SKM-1 (cell line): ENCODE measurements around the gene RFPL2.
"Not testable (repeated sequence)": the region's sequence is repeated elsewhere in the genome, so short reads cannot be mapped to it uniquely, and the experiment has no call there.

Experiments
- DNase-seq: peaks from one replicate; lab custom pipeline; 2025; ENCODE audit not compliant: unreplicated experiment; lab: John Stamatoyannopoulos, UW

The RFPL2 gene

DNA sequence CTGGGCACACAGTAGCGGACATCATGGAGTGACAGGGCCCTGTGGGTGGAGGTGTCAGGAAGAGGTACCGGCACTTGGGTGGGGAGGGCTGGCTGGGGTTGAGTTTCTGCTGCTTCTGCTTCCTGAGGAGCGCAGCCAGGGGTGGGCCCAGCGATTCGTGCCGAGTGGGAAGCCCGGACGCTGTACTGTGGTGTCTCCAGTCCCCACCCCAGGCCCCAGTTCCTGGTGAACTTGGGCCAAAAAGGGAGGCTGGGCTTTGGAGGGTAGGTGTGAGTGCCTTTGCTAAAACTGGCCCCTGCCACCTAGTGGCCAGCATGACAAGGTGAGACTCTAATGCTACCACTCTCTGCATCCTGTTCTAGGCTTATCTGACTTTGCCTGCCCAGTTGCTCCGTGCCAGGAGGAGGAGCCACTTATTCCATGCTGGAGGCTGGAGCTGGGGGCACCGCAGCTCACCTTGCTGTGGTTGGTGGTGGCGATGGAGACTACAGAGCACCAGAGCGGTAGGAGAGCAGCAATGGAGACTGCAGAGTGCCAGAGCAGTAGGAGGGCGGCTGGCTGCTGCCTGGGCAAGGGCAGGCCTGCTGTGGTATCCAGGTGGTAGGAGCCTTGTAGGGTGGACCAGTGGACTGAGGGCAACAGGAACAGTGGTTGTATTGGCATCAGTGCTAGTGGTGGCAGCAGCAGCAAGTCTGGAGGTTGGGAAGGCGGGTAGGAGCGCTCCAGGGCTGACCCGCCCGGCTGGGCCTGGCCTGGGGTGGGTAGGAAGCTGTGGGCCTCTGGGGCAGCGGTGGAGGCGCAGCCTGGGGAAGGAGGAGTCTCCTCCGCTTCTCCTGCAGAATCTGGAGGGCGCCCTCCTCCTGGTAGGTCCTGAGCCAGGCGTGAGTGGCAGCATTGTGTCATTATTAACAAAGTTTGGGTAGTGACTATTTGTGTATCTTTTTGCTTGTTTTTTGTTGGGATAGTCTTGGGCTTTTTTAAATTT lies 2.2 kb upstream of the RFPL2 start:
- DNase-seq: peak; percentile 20

DNA sequence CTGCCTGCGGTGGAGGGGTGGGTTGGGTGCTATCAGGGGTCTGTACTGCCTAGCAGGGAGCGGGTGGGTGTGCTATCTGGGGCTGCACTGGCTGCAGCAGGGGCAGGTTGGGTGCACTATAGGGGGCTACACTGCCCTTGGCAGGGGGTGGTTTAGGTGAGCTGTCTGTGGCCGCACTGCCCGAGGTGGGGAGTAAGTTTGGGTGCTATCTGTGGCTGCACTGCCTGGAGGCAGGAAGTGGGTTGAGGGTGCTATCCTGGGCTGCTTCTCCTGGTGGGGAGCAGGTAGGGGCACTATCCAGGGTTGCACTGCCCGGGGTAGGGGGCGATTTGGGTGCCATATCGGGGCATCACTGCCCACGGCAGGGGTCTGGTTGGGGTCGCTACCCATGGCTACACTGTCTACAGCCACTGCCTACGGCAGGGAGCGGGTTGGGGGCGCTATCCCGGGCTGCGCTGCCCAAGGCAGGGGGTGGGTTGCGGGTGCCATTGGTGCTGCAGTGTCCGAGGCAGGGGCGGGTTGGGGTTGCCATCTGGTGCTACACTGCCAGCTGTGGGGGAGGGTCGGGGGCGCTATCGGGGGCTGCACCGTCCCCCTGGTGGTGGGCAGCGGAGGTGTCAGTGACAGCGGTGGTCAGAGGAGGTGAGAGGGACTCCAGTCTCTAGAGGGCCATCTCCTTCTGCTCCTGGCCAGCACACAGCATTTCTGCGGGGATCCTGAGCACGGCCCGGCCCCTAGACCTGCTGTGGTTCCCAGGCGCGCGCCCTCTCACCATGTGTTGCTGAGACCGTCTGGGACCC lies 1.3 kb upstream of the RFPL2 start:
- no peak for DNase-seq

DNA sequence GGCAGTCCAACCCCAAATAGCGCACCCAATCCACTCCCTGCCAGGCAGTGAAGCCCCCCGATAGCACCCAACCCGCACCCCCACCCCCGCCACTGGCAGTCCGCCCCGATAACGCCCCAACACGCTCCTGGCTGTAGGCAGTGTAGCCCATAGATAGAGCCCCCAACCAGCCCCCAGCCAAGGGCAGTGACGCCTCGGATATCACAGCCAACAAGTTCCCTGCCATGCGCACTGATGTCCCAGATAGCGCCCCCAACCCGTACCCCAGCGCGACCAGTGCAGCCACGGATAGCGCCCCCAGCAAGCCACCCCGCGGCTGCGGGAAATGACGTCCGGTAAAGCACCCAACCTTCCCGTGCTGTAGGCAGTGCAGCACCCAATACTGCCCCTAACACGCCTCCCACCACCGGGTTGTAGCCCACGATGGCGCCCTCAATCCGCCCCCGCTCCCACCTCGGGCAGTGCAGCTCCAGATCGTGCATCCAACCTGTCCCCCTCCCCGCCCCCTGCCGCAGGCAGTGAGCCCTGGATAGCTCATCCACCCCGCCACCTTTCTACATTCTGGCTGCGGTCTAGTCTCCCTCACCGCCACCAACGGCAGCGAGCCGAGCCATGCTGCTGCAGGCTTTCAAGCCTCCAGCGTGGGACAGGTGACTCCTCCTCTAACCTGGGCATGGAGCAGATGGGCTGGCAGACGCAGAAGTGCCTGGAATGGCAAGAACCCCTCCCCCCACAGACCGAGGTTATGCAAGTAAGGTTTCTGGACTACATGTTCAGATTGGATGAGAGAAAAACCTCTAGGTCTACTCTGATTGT lies 625 bp downstream of the RFPL2 start:
- no peak for DNase-seq

DNA sequence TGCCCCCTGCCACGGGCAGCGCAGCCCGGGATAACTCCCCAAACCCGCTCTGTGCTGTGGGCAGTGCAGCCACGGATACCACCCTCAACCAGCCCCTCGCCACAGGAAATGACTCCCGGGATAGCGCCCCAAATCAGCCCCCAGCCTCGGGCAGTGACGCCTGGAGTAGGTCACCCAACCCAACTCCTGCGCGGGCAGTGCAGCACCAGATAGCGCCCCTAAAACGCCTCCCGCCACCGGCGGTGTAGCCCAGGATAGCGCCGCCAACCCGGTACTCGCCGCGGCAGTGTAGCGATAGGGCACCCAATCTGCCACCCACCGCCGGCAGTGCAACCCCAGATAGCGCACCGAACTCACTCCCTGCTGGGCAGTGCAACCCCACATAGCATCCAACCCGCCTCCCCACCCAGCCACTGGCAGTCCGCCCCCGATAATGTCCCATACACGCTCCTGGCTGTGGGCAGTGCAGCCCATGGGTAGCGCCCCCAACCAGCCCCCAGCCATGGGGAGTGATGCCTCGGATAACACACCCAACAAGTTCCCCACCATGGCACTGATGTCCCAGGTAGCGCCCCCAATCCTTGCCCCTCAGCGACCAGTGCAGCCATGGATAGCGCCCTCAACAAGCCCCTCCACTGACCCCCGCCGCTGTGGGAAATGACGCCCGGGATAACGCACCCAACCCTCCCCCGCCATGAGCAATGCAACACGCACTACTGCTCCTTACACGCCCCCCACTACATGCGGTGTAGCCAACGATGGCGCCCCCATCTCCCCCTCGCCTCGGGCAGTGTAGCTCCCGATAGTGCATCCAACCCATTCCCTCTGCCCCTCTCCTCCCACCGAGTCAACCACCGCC lies 1.5 kb downstream of the RFPL2 start:
- no peak for DNase-seq

DNA sequence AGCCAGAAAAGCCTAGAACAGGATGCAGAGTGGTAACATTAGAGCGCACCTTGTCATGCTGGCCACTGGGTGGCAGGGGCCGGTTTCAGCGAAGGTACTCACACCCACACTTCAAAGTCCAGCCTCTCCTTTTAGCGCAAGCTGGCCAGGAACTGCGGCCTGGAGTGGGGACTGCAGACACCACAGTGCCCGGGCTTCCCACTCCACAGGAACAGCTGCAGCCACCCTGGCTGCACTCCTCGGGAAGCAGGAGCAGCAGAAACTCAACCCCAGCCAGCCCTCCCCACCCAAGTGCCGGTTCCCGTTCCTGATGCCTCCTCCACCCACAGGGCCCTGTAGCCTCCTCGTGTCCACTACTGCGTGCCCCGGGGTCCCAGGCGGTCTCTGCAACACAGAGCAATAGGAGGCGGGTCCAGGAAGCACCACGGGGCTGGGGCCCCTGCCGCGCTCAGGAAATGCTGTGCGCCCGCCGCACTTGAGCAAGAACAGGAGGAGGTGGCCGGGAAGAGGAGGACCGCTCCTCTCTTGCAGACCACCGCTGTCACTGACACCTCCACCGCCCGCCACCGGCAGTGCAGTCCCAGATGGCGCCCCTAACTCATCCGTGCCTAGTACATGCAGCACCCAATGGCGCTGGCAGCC lies 2.2 kb downstream of the RFPL2 start:
- DNase-seq: peak; percentile 42

DNA sequence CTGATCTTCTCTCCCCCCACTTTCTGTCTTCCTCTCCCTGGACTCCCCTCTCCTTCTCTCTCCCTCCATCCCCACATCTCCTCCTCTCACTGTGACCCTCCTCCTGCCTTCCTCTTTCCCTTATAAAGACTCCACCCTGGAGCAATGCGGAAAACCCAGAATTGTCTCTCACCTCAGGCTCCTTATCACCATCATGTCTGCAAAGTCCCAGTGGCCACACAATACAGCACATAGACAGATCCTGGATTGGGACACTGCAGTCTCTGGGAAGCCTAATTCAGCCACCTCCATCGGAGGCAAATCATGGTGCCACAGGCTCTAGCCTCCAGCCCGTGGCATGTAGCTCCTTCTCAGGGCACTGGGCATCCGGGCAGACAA lies 2.7 kb downstream of the RFPL2 start:
- no peak for DNase-seq

DNA sequence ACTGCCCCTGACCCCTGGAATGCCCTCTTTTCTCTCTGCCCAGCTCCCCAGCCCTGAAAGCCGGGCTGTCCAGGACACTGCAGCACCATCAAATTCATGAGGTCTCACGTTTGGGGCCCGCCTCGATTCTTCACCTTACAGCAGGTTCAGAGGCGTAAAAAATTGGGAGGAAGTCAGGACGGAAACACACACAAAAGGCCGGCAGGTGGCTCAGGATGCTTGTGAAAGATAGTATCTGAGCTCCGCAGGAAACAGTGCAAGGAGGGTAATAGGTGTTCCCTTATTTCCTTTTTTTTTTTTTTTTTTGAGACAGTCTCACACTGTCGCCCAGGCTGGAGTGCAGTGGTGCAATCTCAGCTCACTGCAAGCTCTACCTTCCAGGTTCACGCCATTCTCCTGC lies 4.1 kb downstream of the RFPL2 start:
- DNase-seq: no peak

DNA sequence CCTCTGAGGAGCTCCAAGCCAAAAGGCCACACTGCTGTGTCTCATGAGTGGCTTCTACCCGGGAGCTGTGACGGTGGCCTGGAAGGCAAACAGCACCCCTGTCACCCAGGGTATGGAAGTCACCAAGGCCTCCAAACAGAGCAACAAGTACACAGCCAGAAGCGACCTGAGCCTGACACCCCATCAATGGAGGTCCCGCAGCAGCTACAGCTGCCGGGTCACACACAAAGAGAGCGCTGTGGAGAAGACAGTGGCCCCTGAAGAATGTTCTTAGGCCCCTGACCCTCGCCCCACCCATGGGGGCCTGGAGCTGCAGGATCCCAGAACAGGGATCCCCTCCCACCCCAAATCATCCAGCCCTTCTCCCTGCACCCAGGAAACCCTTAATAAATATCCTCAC lies 4.9 kb downstream of the RFPL2 start:
- DNase-seq: no peak

DNA sequence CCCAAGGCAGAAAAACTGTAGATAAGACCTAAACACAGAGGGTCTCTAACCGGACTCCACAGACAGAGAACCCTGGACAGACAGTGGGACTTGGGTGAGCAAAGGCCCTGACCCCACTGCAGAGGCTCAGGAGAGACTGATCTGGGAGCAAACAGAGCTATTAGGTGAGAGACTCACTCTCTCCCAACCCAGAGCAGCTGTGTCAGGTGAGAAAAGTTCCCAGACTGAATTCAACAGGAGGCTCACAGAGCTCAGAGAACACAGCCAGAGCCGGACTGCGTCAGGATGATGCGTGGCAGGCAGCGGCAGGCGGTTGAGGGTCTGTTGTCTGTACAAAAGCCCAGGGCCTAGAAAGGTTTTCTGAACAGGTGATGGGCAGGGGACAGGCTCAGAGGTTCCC lies 5.5 kb downstream of the RFPL2 start:
- no peak for DNase-seq

DNA sequence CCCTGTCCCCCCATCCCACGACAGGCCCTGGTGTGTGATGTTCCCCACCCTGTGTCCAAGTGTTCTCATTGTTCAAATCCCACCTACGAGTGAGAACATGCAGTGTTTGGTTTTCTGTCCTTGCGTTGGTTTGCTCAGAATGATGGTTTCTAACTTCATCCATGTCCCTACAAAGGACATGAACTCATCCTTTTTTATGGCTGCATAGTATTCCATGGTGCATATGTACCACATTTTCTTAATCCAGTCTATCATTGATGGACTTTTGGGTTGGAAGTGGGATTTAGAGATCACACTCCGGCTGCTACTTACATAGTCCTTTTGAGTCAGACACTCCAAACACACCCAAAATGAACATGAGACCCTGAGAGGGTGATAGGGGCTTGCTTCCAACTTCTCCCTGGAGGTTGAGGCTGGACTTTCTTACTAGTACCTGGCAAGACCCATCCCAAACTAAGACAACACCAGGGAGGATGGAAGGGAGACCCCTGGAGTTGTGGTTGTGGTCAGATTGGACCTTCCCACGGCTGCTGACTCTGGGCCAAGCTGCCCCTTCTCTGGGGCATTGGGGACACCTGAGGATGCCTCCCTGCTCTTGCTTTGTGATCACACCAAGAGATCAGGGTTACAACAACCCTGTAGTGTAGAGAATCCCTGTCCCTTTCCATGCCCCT lies 7.2 kb downstream of the RFPL2 start:
- not testable (repeated sequence) for DNase-seq

DNA sequence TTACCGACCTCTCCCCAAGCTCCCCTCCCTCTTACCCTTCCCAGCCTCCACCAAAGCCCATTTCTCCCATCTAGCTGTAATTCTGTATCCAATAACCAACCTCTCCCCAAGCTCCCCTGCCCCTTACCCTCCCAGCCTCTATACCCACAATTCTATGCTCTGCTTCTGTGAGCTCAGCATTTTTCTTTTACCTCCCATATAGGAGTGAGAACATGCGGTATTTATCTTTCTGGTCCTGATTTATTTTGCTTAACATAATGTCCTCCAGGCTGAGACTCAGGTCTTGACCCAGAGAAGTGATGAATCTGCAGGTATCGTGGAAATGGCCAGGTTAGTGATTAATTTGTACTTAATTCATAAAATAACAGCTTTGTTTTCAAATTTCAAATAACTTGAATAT lies 9.0 kb downstream of the RFPL2 start:
- DNase-seq: not testable (repeated sequence)

DNA sequence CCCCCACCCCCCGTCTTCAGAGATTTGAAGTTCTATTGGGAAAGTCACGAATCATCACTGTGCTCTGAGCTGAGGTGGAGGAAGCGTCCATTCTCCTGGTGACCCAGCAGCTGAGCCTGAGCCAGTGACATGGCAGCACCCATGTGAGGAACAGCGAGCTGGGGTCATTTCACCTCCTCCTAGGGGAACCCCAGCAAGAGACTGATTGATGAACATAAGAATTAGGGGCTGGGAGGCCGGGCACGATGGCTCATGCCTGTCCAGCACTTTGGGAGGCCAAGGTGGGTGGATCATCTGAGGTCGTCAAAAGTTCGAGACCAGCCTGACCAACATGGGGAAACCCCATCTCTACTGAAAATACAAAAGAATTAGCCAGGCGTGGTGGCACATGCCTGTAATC lies 11.5 kb downstream of the RFPL2 start:
- DNase-seq: not testable (repeated sequence)

DNA sequence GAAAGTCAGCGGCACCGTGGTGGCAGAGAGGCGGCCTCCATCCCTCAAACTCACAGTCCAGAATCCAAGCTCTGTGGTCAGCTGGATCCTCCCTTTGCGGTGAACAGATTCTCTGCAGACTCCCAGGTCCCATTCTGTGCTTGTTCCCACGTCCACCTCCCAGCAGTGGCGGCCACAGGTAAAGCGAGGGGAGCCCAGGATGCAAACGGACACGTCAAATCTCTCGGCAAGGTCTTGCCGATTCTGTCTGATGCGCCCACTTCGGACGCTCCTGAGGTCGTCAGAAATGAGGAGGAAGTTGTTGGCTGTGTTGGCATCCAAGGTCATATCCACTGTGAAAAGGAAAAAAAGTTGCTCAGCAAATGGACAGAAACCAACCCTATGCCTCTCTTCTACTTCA lies 13.9 kb downstream of the RFPL2 start:
- DNase-seq: not testable (repeated sequence)

DNA sequence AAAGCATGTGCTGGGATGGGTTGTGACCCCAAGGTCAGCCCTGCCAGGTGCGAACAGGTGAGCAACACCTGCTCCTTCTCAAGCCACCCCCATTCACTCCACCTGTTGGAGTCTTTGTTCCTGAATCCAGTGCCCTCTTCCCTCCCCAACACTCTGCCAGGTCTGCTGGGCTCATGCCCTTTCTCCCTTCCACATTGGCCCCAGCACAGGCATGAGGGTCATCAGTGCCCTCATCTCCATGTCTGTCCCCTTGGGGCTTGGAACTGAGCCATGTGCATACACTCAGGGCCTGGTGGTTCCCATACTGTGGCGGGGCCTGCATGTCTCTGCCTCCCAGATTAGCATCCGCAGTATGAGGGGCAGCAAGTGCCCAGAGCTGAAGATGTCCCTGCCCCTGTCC lies 19.1 kb downstream of the RFPL2 start:
- DNase-seq: no peak

DNA sequence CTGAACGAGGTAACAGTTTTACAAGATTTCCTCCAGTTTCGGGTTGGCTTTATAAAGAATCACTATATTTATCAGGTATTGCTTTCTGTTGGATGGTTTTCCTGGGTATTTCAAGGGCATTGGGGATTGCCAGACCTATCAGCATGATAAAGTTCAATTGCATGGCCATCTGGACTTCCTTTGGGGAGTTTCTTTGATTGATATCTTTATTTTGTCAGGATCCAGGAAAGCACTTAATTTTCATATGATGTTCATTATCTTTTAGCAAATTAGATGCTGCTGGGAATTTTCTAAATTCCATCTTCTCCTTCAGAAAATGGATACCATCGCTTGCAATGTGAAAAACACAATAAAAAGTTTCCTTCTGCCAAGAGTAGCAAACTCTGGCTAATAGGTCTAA lies 21.2 kb downstream of the RFPL2 start:
- no peak for DNase-seq

DNA sequence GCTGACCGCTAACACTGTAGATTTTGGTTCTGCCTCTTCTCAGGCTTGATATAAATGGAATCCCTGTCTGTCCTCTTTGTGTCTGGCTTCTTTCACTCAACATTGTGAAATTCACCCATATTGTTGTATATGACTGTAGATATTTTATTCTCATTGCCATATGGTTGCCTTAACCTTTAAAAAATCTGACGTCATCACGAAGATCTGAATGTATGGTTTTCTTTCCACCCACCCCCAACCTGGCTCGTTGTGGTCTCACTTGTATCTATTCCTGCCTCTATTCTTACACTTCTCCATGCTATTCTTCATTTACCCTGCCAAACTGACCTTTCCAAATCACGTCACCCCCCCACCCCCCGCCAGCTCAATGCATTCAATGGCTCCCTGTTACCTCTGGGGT lies 23.8 kb downstream of the RFPL2 start:
- DNase-seq: no peak

DNA sequence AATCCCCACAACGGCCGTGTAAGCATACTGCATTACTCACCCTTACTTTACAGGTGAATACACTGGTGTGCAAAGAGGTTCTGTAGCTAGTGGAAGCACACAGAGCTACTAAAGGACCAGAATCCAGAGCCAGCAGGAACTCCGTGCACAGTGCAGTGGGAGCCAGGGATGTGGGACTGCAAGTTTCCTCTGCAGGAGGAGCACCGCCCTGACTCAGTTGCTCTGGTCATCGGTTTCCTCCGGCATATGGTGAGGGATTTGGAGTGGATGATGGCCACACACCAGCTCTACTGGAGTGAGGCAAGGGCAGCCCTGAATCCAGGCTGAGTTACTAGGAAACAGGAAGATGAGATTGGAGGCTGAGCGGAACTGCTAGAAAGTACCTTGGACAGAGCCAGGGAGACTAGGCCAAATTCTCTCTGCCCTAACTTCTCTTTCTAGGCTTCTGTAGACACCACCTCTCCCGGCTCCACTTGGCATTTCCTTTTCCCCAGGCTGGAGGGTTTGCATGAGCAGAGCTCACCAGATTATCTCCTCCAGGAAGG lies 27.6 kb downstream of the RFPL2 start:
- no peak for DNase-seq

DNA sequence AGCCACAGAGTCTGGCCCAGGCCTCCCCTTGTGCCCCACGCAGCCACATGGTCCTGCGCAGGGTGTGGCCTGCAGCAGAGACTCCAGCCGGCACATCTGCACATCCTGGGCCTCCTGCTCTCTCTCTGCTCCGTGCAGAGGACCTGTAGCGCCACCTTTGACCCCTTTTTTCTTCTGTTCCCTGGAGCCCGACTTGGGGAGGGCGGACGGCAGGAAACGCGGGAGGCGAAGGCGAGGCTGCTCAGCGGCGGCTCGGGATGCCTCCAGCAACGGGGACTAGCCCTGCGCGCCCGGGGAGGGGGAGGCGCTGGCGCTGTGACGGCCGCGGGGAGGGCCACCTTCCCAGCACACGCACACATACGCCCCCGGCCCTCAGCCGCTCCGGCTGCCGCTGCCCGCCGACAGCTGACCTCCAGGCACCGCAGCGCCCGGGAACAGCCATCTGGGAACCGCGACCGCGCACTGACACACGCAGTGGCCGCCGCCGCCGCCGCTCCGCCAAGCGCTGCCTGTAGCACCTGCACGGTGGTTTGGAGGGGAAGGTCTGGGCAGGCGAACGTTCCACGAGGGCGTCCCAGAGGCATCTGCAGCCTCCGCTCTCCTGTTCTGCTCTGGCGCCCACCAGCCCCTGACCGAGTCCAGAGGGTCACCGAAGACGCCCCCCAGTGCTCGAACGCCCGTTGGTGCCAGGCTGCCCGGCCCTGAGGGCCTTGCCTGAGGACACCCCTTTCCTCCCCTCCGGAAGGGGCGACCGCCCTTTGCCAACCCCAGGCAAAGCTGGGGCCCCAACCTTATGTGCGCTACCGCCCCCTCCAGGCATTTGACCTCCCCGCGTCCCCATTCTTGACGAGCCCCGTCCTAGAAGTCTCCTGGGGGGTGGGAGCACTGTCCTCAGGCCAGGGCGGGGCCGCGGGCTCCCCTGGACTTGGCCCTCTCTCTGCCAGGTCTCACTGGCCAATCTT lies 28.9 kb downstream of the RFPL2 start:
- DNase-seq: no peak
